ENCODE measurements around the gene ENOX1.

Gene ENOX1

GRCh38 chr13:43200307-43200706, 586.5 kb downstream of the ENOX1 start:
- Histone ChIP-seq H3K4me3 (ENCODE audit: low read length) (no peak overlapping the region), H3K27me3 (ENCODE audit: control insufficient read depth, insufficient read depth, low read length) (no peaks in the 10 kb centered on the region), H3K9me3 (ENCODE audit: control insufficient read depth, low read length) (no peaks in the 10 kb centered on the region), H3K9ac (ENCODE audit: low read length) (no peak overlapping the region), H3K36me3 (ENCODE audit: control insufficient read depth, insufficient read depth, low read length) (no peaks in the 10 kb centered on the region), H3K4me1 (ENCODE audit: control insufficient read depth, insufficient read depth, low read length) (no peaks in the 10 kb centered on the region)

DNA sequence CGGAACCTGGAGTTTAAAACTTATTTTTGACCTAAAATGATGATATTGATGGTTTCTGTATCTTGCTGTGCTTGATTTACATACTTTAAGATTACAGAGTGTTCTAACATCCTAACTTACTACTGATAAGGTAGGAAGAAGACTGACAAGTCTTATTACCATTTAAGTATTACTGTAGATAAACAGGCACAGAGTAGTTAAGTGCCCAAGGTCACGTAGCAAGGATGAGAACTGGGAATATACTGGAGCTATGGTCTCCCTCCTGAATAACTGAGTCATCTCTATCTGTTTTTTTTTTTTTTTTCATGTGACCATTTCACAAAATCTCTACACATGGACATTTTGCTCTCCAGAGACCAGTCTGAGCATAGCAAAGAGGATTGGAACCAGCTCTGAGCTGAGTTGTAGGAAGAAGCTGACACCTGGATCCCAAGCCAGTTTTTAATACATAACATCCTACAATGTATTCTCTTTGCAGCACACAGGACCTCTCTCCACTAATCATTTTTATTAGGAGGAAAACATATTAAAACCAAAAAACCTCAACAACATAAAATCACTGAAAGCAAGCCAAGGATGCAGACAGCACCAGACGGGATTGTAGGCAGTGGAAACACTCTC, 589.9 kb downstream of the ENOX1 start:
- no peaks in the 10 kb centered on the region for H3K9me3 ChIP-seq (ENCODE audit: control insufficient read depth, low read length)
- H3K9ac ChIP-seq (ENCODE audit: low read length) = no peak overlapping the region
- H3K27me3 ChIP-seq (ENCODE audit: control insufficient read depth, insufficient read depth, low read length) = peaks cover 3% of the 10 kb centered on the region
- no peaks in the 10 kb centered on the region for H3K4me1 ChIP-seq (ENCODE audit: control insufficient read depth, insufficient read depth, low read length)
- no peaks in the 10 kb centered on the region for H3K36me3 ChIP-seq (ENCODE audit: control insufficient read depth, insufficient read depth, low read length)
- H3K4me3 ChIP-seq (ENCODE audit: low read length) = no peak overlapping the region

GRCh38 chr13:43196086-43196621, 590.6 kb downstream of the ENOX1 start:
- H3K9me3 ChIP-seq (ENCODE audit: control insufficient read depth, low read length) = no peaks in the 10 kb centered on the region
- no peaks in the 10 kb centered on the region for H3K4me1 ChIP-seq (ENCODE audit: control insufficient read depth, insufficient read depth, low read length)
- peaks cover 3% of the 10 kb centered on the region for H3K27me3 ChIP-seq (ENCODE audit: control insufficient read depth, insufficient read depth, low read length)
- H3K9ac ChIP-seq (ENCODE audit: low read length) = no peak overlapping the region
- H3K4me3 ChIP-seq (ENCODE audit: low read length) = no peak overlapping the region
- H3K36me3 ChIP-seq (ENCODE audit: control insufficient read depth, insufficient read depth, low read length) = no peaks in the 10 kb centered on the region

DNA sequence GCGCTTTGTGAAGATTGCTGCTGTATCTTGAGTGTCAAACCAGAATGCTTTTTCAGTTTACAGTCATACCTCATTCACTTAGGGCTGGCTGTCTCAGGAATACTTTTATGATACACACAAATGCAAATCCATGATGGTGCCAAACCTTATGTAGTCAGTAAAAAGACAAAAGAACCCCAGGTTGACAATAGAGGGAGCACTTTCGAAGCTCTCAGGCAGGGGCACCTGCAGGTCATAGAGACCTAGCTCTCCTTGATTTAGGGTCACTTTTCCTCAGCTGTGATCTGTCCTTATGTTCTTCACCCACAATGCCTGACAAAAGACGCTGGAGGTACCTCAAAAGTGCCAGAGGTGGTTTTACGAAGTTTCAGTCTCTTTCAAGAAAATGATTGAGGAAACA, 591.2 kb downstream of the ENOX1 start:
- H3K27me3 ChIP-seq (ENCODE audit: control insufficient read depth, insufficient read depth, low read length) = peaks cover 3% of the 10 kb centered on the region
- no peaks in the 10 kb centered on the region for H3K4me1 ChIP-seq (ENCODE audit: control insufficient read depth, insufficient read depth, low read length)
- no peaks in the 10 kb centered on the region for H3K36me3 ChIP-seq (ENCODE audit: control insufficient read depth, insufficient read depth, low read length)
- H3K9me3 ChIP-seq (ENCODE audit: control insufficient read depth, low read length) = no peaks in the 10 kb centered on the region
- no peak overlapping the region for H3K4me3 ChIP-seq (ENCODE audit: low read length)
- H3K9ac ChIP-seq (ENCODE audit: low read length) = no peak overlapping the region

GRCh38 chr13:43195112-43195511, 591.7 kb downstream of the ENOX1 start:
- no peaks in the 10 kb centered on the region for H3K36me3 ChIP-seq (ENCODE audit: control insufficient read depth, insufficient read depth, low read length)
- no peak overlapping the region for H3K4me3 ChIP-seq (ENCODE audit: low read length)
- no peak overlapping the region for H3K9ac ChIP-seq (ENCODE audit: low read length)
- no peaks in the 10 kb centered on the region for H3K9me3 ChIP-seq (ENCODE audit: control insufficient read depth, low read length)
- peaks cover 3% of the 10 kb centered on the region for H3K27me3 ChIP-seq (ENCODE audit: control insufficient read depth, insufficient read depth, low read length)
- H3K4me1 ChIP-seq (ENCODE audit: control insufficient read depth, insufficient read depth, low read length) = no peaks in the 10 kb centered on the region

GRCh38 chr13:43193789-43194420, 592.9 kb downstream of the ENOX1 start:
- Histone ChIP-seq H3K4me1 (ENCODE audit: control insufficient read depth, insufficient read depth, low read length) (no peaks in the 10 kb centered on the region), H3K9ac (ENCODE audit: low read length) (no peak overlapping the region), H3K4me3 (ENCODE audit: low read length) (no peak overlapping the region), H3K36me3 (ENCODE audit: control insufficient read depth, insufficient read depth, low read length) (no peaks in the 10 kb centered on the region), H3K27me3 (ENCODE audit: control insufficient read depth, insufficient read depth, low read length) (peaks cover 3% of the 10 kb centered on the region), H3K9me3 (ENCODE audit: control insufficient read depth, low read length) (no peaks in the 10 kb centered on the region)

DNA sequence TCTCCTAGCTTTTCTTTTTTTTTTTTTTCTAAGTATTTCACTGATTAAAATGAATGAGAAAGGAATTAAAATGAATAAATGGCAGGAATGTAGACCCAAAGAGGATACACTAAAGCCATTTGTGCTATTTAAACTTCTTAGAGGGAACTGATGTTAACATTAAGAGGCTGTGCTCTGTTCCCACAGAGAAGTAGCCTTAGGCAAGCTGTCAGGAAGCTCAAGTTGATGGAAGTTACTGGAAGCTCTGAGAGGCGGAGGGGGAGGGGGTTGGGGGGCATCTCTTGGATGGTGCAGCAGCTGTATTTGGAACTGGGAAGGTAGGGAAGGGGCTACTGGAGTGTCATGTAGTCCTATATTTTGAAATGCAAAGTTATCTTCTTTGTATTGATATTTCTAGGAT, 595.2 kb downstream of the ENOX1 start:
- Histone ChIP-seq H3K9me3 (ENCODE audit: control insufficient read depth, low read length) (no peaks in the 10 kb centered on the region), H3K9ac (ENCODE audit: low read length) (no peak overlapping the region), H3K4me1 (ENCODE audit: control insufficient read depth, insufficient read depth, low read length) (no peaks in the 10 kb centered on the region), H3K4me3 (ENCODE audit: low read length) (no peak overlapping the region), H3K36me3 (ENCODE audit: control insufficient read depth, insufficient read depth, low read length) (no peaks in the 10 kb centered on the region), H3K27me3 (ENCODE audit: control insufficient read depth, insufficient read depth, low read length) (peaks cover 3% of the 10 kb centered on the region)

DNA sequence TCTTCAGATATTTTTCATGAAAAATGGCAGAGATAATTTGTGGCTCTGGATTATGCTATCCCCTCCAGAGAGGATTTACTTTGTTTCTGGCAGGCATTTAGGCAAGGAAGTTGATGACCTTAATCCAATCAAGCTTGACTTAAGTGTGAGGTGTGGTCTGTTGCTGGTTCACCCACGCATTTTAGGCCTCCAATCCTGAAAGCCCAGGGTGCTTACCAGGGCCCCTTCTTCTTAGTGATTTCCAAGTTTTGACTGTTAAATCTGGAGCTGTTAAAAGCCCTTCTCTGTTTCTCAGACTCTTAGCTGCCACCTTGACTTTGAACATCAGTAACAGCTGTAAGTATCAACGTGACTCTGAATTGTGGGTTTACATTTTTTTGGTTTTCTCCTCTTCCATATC, 601.5 kb downstream of the ENOX1 start:
- Histone ChIP-seq H3K4me1 (ENCODE audit: control insufficient read depth, insufficient read depth, low read length) (no peaks in the 10 kb centered on the region), H3K9ac (ENCODE audit: low read length) (no peak overlapping the region), H3K27me3 (ENCODE audit: control insufficient read depth, insufficient read depth, low read length) (no peaks in the 10 kb centered on the region), H3K36me3 (ENCODE audit: control insufficient read depth, insufficient read depth, low read length) (no peaks in the 10 kb centered on the region), H3K9me3 (ENCODE audit: control insufficient read depth, low read length) (no peaks in the 10 kb centered on the region), H3K4me3 (ENCODE audit: low read length) (no peak overlapping the region)

- H3K36me3 ChIP-seq (ENCODE audit: control insufficient read depth, insufficient read depth, low read length) = no peaks in the 10 kb centered on the region
- H3K9me3 ChIP-seq (ENCODE audit: control insufficient read depth, low read length) = no peaks in the 10 kb centered on the region
Observed at GRCh38 chr13:43180837-43181236, 605.9 kb downstream of the ENOX1 start.

GRCh38 chr13:43180036-43180660, 606.6 kb downstream of the ENOX1 start:
- H3K4me3 ChIP-seq (ENCODE audit: low read length) = no peak overlapping the region
- H3K9me3 ChIP-seq (ENCODE audit: control insufficient read depth, low read length) = no peaks in the 10 kb centered on the region
- no peak overlapping the region for H3K9ac ChIP-seq (ENCODE audit: low read length)
- H3K4me1 ChIP-seq (ENCODE audit: control insufficient read depth, insufficient read depth, low read length) = no peaks in the 10 kb centered on the region
- no peaks in the 10 kb centered on the region for H3K36me3 ChIP-seq (ENCODE audit: control insufficient read depth, insufficient read depth, low read length)
- H3K27me3 ChIP-seq (ENCODE audit: control insufficient read depth, insufficient read depth, low read length) = no peaks in the 10 kb centered on the region

More at GRCh38 chr13:43180837-43181236, 605.9 kb downstream of the ENOX1 start:
- no peak overlapping the region for H3K9ac ChIP-seq (ENCODE audit: low read length)
- no peaks in the 10 kb centered on the region for H3K4me1 ChIP-seq (ENCODE audit: control insufficient read depth, insufficient read depth, low read length)
- no peak overlapping the region for H3K4me3 ChIP-seq (ENCODE audit: low read length)
- no peaks in the 10 kb centered on the region for H3K27me3 ChIP-seq (ENCODE audit: control insufficient read depth, insufficient read depth, low read length)

- Histone ChIP-seq H3K9ac (ENCODE audit: low read length) (no peak overlapping the region), H3K9me3 (ENCODE audit: control insufficient read depth, low read length) (no peaks in the 10 kb centered on the region), H3K4me1 (ENCODE audit: control insufficient read depth, insufficient read depth, low read length) (peaks cover 11% of the 10 kb centered on the region), H3K36me3 (ENCODE audit: control insufficient read depth, insufficient read depth, low read length) (no peaks in the 10 kb centered on the region), H3K4me3 (ENCODE audit: low read length) (no peak overlapping the region), H3K27me3 (ENCODE audit: control insufficient read depth, insufficient read depth, low read length) (no peaks in the 10 kb centered on the region)
Observed at GRCh38 chr13:43171489-43171888, 615.3 kb downstream of the ENOX1 start.

DNA sequence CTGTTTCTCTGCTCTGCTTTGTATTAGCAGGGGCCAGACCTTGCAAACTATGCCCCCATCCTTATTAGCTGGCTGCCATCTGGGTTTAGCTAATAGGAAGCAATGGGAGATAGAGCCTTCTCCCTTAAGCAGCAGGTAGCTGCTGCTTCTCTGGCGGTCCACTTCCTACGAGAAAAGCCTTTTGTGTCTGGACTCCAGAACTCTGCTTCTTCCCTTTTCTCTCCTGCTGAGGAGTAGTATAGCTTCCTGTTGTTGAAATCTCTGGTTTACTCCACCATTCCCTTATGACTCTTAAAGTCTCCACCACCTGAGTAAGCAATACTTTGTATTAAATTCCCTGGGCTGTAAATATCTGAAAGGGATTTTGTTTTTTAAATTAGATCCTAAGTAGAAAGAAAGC, 616.3 kb downstream of the ENOX1 start:
- Histone ChIP-seq H3K4me1 (ENCODE audit: control insufficient read depth, insufficient read depth, low read length) (peaks cover 11% of the 10 kb centered on the region), H3K9ac (ENCODE audit: low read length) (no peak overlapping the region), H3K36me3 (ENCODE audit: control insufficient read depth, insufficient read depth, low read length) (no peaks in the 10 kb centered on the region), H3K27me3 (ENCODE audit: control insufficient read depth, insufficient read depth, low read length) (no peaks in the 10 kb centered on the region), H3K9me3 (ENCODE audit: control insufficient read depth, low read length) (no peaks in the 10 kb centered on the region), H3K4me3 (ENCODE audit: low read length) (no peak overlapping the region)
